ENCODE results near the gene SAMD10. TPM values are rescaled to one million over a fixed set of nuclear protein-coding genes. Genes with fewer than 3 reads are reported as not detected.

SAMD10 gene
- total RNA-seq, 2 donors from 2014 or later, result 33.3 to 33.6 TPM

GRCh38 chr20:64010711-64011237 is 31.3 kb upstream of the SAMD10 start:
- peaks cover 20 to 24% of the 10 kb centered on the region in 2 donors for H3K4me1 Mint-ChIP-seq (ENCODE audit: low read depth in 2 of 2)
- no peaks in the 10 kb centered on the region for H3K9me3 Mint-ChIP-seq
- H3K36me3 Mint-ChIP-seq, result peaks cover 21% of the 10 kb centered on the region
- H3K4me3 Mint-ChIP-seq, result no peak overlapping the region
- no peak for DNase-seq (ENCODE audit: low spot score)
- no peaks in the 10 kb centered on the region for H3K27me3 Mint-ChIP-seq
- no peak for ATAC-seq
- H3K27ac Mint-ChIP-seq, result peak overlapping the region; percentile 43

- no peak for ATAC-seq
- no peak for DNase-seq (ENCODE audit: low spot score)
- no peaks in the 10 kb centered on the region for H3K9me3 Mint-ChIP-seq
- H3K4me3 Mint-ChIP-seq, result no peak overlapping the region
- peaks cover 16% of the 10 kb centered on the region for H3K36me3 Mint-ChIP-seq
- no peaks in the 10 kb centered on the region for H3K27me3 Mint-ChIP-seq
- H3K4me1 Mint-ChIP-seq (ENCODE audit: low read depth in 2 of 2), result peaks cover 20% of the 10 kb centered on the region in 2 donors
- H3K27ac Mint-ChIP-seq, result peak overlapping the region in 1 of 2 donors; percentile 25
Measured at GRCh38 chr20:64009811-64010387, 30.5 kb upstream of the SAMD10 start.

- no peak for ATAC-seq
- Mint-ChIP-seq H3K4me1 (ENCODE audit: low read depth in 2 of 2) (peaks cover 10 to 12% of the 10 kb centered on the region in 2 donors), H3K4me3 (no peak overlapping the region), H3K27ac (no peak overlapping the region), H3K36me3 (peaks cover 16% of the 10 kb centered on the region), H3K27me3 (no peaks in the 10 kb centered on the region), H3K9me3 (no peaks in the 10 kb centered on the region)
- no peak for DNase-seq (ENCODE audit: low spot score)
Measured at GRCh38 chr20:64006902-64007301, 27.5 kb upstream of the SAMD10 start.

GRCh38 chr20:64006490-64006889 is 27.0 kb upstream of the SAMD10 start:
- H3K36me3 Mint-ChIP-seq, result peaks cover 16% of the 10 kb centered on the region
- DNase-seq (ENCODE audit: low spot score) (no peak), ATAC-seq (no peak)
- H3K4me3 Mint-ChIP-seq, result no peak overlapping the region
- peaks cover 10 to 14% of the 10 kb centered on the region in 2 donors for H3K4me1 Mint-ChIP-seq (ENCODE audit: low read depth in 2 of 2)
- no peaks in the 10 kb centered on the region for H3K27me3 Mint-ChIP-seq
- no peak overlapping the region for H3K27ac Mint-ChIP-seq
- H3K9me3 Mint-ChIP-seq, result no peaks in the 10 kb centered on the region

GRCh38 chr20:64005394-64005793 is 26.0 kb upstream of the SAMD10 start:
- Mint-ChIP-seq H3K4me1 (ENCODE audit: low read depth in 2 of 2) (peaks cover 10 to 15% of the 10 kb centered on the region in 2 donors), H3K36me3 (peaks cover 16% of the 10 kb centered on the region), H3K27ac (no peak overlapping the region), H3K4me3 (no peak overlapping the region), H3K27me3 (no peaks in the 10 kb centered on the region), H3K9me3 (no peaks in the 10 kb centered on the region)
- ATAC-seq (no peak), DNase-seq (ENCODE audit: low spot score) (no peak)

- H3K4me3 Mint-ChIP-seq, result no peak overlapping the region
- ATAC-seq (no peak), DNase-seq (ENCODE audit: low spot score) (no peak)
- H3K27ac Mint-ChIP-seq, result no peak overlapping the region
- H3K4me1 Mint-ChIP-seq (ENCODE audit: low read depth in 2 of 2), result peaks cover 0 to 6% of the 10 kb centered on the region in 2 donors
- no peaks in the 10 kb centered on the region for H3K27me3 Mint-ChIP-seq
- peaks cover 10% of the 10 kb centered on the region for H3K36me3 Mint-ChIP-seq
- no peaks in the 10 kb centered on the region for H3K9me3 Mint-ChIP-seq
Measured at GRCh38 chr20:64003960-64004725, 24.7 kb upstream of the SAMD10 start.

- H3K9me3 Mint-ChIP-seq, result no peaks in the 10 kb centered on the region
- peaks cover 6% of the 10 kb centered on the region for H3K36me3 Mint-ChIP-seq
- peaks cover 0 to 3% of the 10 kb centered on the region in 2 donors for H3K4me1 Mint-ChIP-seq (ENCODE audit: low read depth in 2 of 2)
- no peak overlapping the region for H3K27ac Mint-ChIP-seq
- DNase-seq (ENCODE audit: low spot score) (no peak), ATAC-seq (no peak)
- H3K27me3 Mint-ChIP-seq, result no peaks in the 10 kb centered on the region
- no peak overlapping the region for H3K4me3 Mint-ChIP-seq
Measured at GRCh38 chr20:64001607-64002011, 22.2 kb upstream of the SAMD10 start.

- H3K4me1 Mint-ChIP-seq (ENCODE audit: low read depth in 2 of 2), result peaks cover 0 to 3% of the 10 kb centered on the region in 2 donors
- H3K27me3 Mint-ChIP-seq, result no peaks in the 10 kb centered on the region
- no peak overlapping the region for H3K27ac Mint-ChIP-seq
- ATAC-seq (no peak), DNase-seq (ENCODE audit: low spot score) (no peak)
- H3K4me3 Mint-ChIP-seq, result no peak overlapping the region
- peaks cover 6% of the 10 kb centered on the region for H3K36me3 Mint-ChIP-seq
- no peaks in the 10 kb centered on the region for H3K9me3 Mint-ChIP-seq
Measured at GRCh38 chr20:64000906-64001305, 21.5 kb upstream of the SAMD10 start.

- Mint-ChIP-seq H3K4me1 (ENCODE audit: low read depth in 2 of 2) (peaks cover 42 to 46% of the 10 kb centered on the region in 2 donors), H3K27me3 (no peaks in the 10 kb centered on the region), H3K9me3 (no peaks in the 10 kb centered on the region), H3K36me3 (peaks cover 21% of the 10 kb centered on the region), H3K4me3 (peak overlapping the region; percentile 50), H3K27ac (peak overlapping the region; percentile 18 to 92)
- DNase-seq (ENCODE audit: low spot score), result no peak
- no peak for ATAC-seq
Measured at GRCh38 chr20:63982937-63983336, 3.5 kb upstream of the SAMD10 start.

GRCh38 chr20:63980806-63981728 is 1.6 kb upstream of the SAMD10 start, which contains the start of gene PRPF6:
PRPF6 (plus strand) TSS chr20:63981132; CDS start chr20:63981246, 114 bp downstream.
- Mint-ChIP-seq H3K36me3 (peaks cover 27% of the 10 kb centered on the region), H3K27ac (peak within 1 kb of the TSS; percentile 92), H3K4me1 (ENCODE audit: low read depth in 2 of 2) (peaks cover 60 to 65% of the 10 kb centered on the region in 2 donors), H3K9me3 (no peaks in the 10 kb centered on the region), H3K4me3 (peak within 1 kb of the TSS; percentile 97), H3K27me3 (no peaks in the 10 kb centered on the region)
- DNase-seq (ENCODE audit: low spot score) (peak; percentile 98), ATAC-seq (peak; percentile 74 to 81)

GRCh38 chr20:63980317-63980805 is 919 bp upstream of the SAMD10 start:
- no peaks in the 10 kb centered on the region for H3K27me3 Mint-ChIP-seq
- H3K4me1 Mint-ChIP-seq (ENCODE audit: low read depth in 2 of 2), result peaks cover 62 to 69% of the 10 kb centered on the region in 2 donors
- peak; percentile 1 to 38 for ATAC-seq
- peak overlapping the region; percentile 92 for H3K27ac Mint-ChIP-seq
- no peak for DNase-seq (ENCODE audit: low spot score)
- peaks cover 24% of the 10 kb centered on the region for H3K36me3 Mint-ChIP-seq
- H3K4me3 Mint-ChIP-seq, result peak overlapping the region; percentile 97
- H3K9me3 Mint-ChIP-seq, result no peaks in the 10 kb centered on the region

- H3K9me3 Mint-ChIP-seq, result no peaks in the 10 kb centered on the region
- peaks cover 16% of the 10 kb centered on the region for H3K36me3 Mint-ChIP-seq
- ATAC-seq (no peak), DNase-seq (ENCODE audit: low spot score) (no peak)
- no peaks in the 10 kb centered on the region for H3K27me3 Mint-ChIP-seq
- peak overlapping the region; percentile 43 to 87 for H3K27ac Mint-ChIP-seq
- H3K4me1 Mint-ChIP-seq (ENCODE audit: low read depth in 2 of 2), result peaks cover 62 to 63% of the 10 kb centered on the region in 2 donors
- H3K4me3 Mint-ChIP-seq, result peak overlapping the region; percentile 79
Measured at GRCh38 chr20:63979229-63979556, 249 bp downstream of the SAMD10 start.

All from natural killer cell treated with Interleukin-12 subunit alpha and Interleukin-12 subunit beta and Interleukin-15 and Interleukin-18, amount 100 ng/mL, for 72 hours (primary cell).